GM12878 (cell line): Measurements from ENCODE around the gene MST1R. TPM values are rescaled to one million over a fixed set of nuclear protein-coding genes. Genes with fewer than 3 reads are reported as not detected.

Source experiments
- ATAC-seq: fragments of 200-7000 bp; cut with Tn5 transposase; 3 replicates; pipeline ENCODE4 v1.9.1; 2020; ENCODE audit warnings: mild to moderate bottlenecking, moderate library complexity
- BruUV-seq: library from RNA; stranded (reverse); fragments of 400-500 nt; replicated peaks from 2 replicates; lab custom pipeline; 2021; lab: Mats Ljungman, UMichigan
- CTCF ChIA-PET: fragments of 300-600 bp; sonication (Branson Sonifier 250); formaldehyde crosslinking; extraction: SDS; loops from one replicate; lab custom pipeline; 2021; ENCODE audit warnings: inconsistent platforms; lab: Yijun Ruan, JAX
- POLR2A ChIA-PET: fragments of 350-600 bp; formaldehyde crosslinking; extraction: SDS; loops from one replicate; lab custom pipeline; 2021; ENCODE audit warnings: inconsistent platforms; lab: Charles Lee
- RAD21 ChIA-PET: fragments of 300-600 bp; sonication (Branson Sonifier 250); formaldehyde crosslinking; loops from one replicate; lab custom pipeline; 2023; ENCODE audit warnings: antibody characterized with exemption; ENCODE audit not compliant: unreplicated experiment; lab: Charles Lee
- SMC1A ChIA-PET: fragments of 300-600 bp; sonication (Branson Sonifier 250); formaldehyde crosslinking; loops from one replicate; lab custom pipeline; 2023; ENCODE audit not compliant: unreplicated experiment, uncharacterized antibody; lab: Charles Lee
- DNase-seq: peaks from one replicate; pipeline ENCODE4 v3.0.0-alpha.2; 2011; ENCODE audit warnings: low read depth, low spot score
- FAIRE-seq: peaks from 3 replicates; lab custom pipeline; 2011; peaks lifted over from hg19 to GRCh38; lab: Jason Lieb, UNC
- H2AFZ ChIP-seq: 2 replicates; pipeline ENCODE4 v1.6.0; 2011; ENCODE audit warnings: low read depth, low read length, control low read depth; ENCODE audit not compliant: control insufficient read depth
- H3K27ac ChIP-seq: 2 replicates; pipeline ENCODE4 v1.5.1; 2011; ENCODE audit warnings: control low read depth; ENCODE audit not compliant: control insufficient read depth, insufficient read depth
- H3K27me3 ChIP-seq, 2 experiments: replicated peaks in 1 of 2; 2 replicates each; pipeline versions ENCODE4 v1.6.0 to v1.6.1; 2011; ENCODE audit warnings: low read length in 1 of 2; ENCODE audit not compliant: control insufficient read depth in 2 of 2, insufficient read depth in 2 of 2
- H3K36me3 ChIP-seq, 2 experiments: 2 replicates each; pipeline ENCODE4 v1.5.1; 2011; ENCODE audit warnings: low read length in 1 of 2; ENCODE audit not compliant: control insufficient read depth in 2 of 2, insufficient read depth in 2 of 2
- H3K4me1 ChIP-seq: 2 replicates; pipeline ENCODE4 v1.6.1; 2011; ENCODE audit warnings: mild to moderate bottlenecking, low read length, moderate library complexity, mixed read lengths; ENCODE audit not compliant: control insufficient read depth, insufficient read depth
- H3K4me2 ChIP-seq: 2 replicates; pipeline ENCODE4 v1.6.0; 2011; ENCODE audit warnings: control low read depth; ENCODE audit not compliant: control insufficient read depth, insufficient read depth
- H3K4me3 ChIP-seq: fragments of 200-600 bp; sonication (generic); 2 replicates; pipeline ENCODE4 v1.5.1; 2016
- H3K79me2 ChIP-seq: 2 replicates; pipeline ENCODE4 v1.6.0; 2011; ENCODE audit warnings: low read length; ENCODE audit not compliant: control insufficient read depth, insufficient read depth
- H3K9ac ChIP-seq: 2 replicates; pipeline ENCODE4 v1.8.0; 2011; ENCODE audit warnings: low read length, control low read depth, mixed read lengths; ENCODE audit not compliant: control insufficient read depth, insufficient read depth
- H3K9me3 ChIP-seq: replicated peaks from 3 replicates; pipeline ENCODE4 v1.5.1; 2011; ENCODE audit warnings: mild to moderate bottlenecking, low read length; ENCODE audit not compliant: control insufficient read depth, insufficient read depth
- H4K20me1 ChIP-seq: 2 replicates; pipeline ENCODE4 v1.6.0; 2011; ENCODE audit not compliant: control insufficient read depth, insufficient read depth
- BRCA1 ChIP-seq: IDR thresholded peaks from 2 replicates; pipeline ENCODE4 v1.6.1; 2011; ENCODE audit warnings: low read depth, low read length, improper control_type of control experiment
- ETV6 ChIP-seq, 2 experiments: fragments of 450-650 bp in 1 of 2; IDR thresholded peaks in 1 of 2; conservative IDR thresholded peaks in 1 of 2; 2 replicates each; pipeline ENCODE4 v1.6.1; 2014; ENCODE audit warnings: antibody characterized with exemption in 1 of 2, borderline replicate concordance in 1 of 2, low read depth in 1 of 2, mild to moderate bottlenecking in 1 of 2, moderate library complexity in 1 of 2
- MTA3 ChIP-seq: IDR thresholded peaks from 2 replicates; pipeline ENCODE4 v1.6.1; 2012; ENCODE audit warnings: low read length, inconsistent platforms, borderline replicate concordance
- NRF1 ChIP-seq: conservative IDR thresholded peaks from 2 replicates; pipeline ENCODE4 v1.6.1; 2011; ENCODE audit warnings: mild to moderate bottlenecking, low read depth, low read length, improper control_type of control experiment
- PAX5 ChIP-seq: IDR thresholded peaks from 2 replicates; pipeline ENCODE4 v1.6.1; 2011; ENCODE audit warnings: low read depth, low read length, borderline replicate concordance
- RCOR1 ChIP-seq: conservative IDR thresholded peaks from 2 replicates; pipeline ENCODE4 v1.6.1; 2012; ENCODE audit warnings: low read depth, low read length, improper control_type of control experiment
- SMC3 ChIP-seq: IDR thresholded peaks from 2 replicates; pipeline ENCODE4 v1.6.1; 2011; ENCODE audit warnings: low read length, improper control_type of control experiment, borderline replicate concordance
- ZNF207 ChIP-seq: fragments of 450-650 bp; IDR thresholded peaks from 2 replicates; pipeline ENCODE4 v1.6.1; 2014; ENCODE audit warnings: antibody characterized with exemption, mild to moderate bottlenecking, borderline replicate concordance
- WGBS: methylation state at CpG from one replicate; pipeline ENCODE4 v1.1.6; 2016; ENCODE audit warnings: low lambda C conversion rate; ENCODE audit not compliant: insufficient replicate concordance, insufficient coverage; ENCODE audit errors: missing lambda C conversion rate; 5-methylcytosine and 5-hydroxymethylcytosine counted together
- in situ Hi-C: fragments of 300-500 bp; cut with MboI; formaldehyde crosslinking; loops from 9 replicates; pipeline ENCODE4 v1.14.3; 2018; ENCODE audit warnings: mixed read lengths
- intact Hi-C: fragments of 100-400 bp; cut with micrococcal nuclease; formaldehyde crosslinking; loops from one replicate; pipeline ENCODE4 v1.14.2; 2022; ENCODE audit not compliant: unreplicated experiment
- polyA plus RNA-seq, 11 experiments: library from polyadenylated mRNA; depleted of rRNA in 4 of 11; unstranded in 6 of 11; stranded (reverse) in 5 of 11; fragments of >200 nt; fragmentation: Nextera tagmentation in 4 of 11; fragmentation: Illumina TruSeq in 1 of 11; extraction: Ambion mirVana in 4 of 11; extraction: Trizol in 1 of 11; gene quantifications; 1 replicate in 1 of 11; 2 replicates in 10 of 11; pipeline versions ENCODE4 v1.2.1 to v1.2.3, GENCODE V29; 2011 to 2016; ENCODE audit warnings: inconsistent platforms in 2 of 11, missing spikeins in 2 of 11, low read depth in 1 of 11
- total RNA-seq, 4 experiments: library from RNA; depleted of rRNA in 3 of 4; stranded (reverse); fragments of >200 nt in 3 of 4; fragmentation: Illumina TruSeq in 1 of 4; extraction: Trizol in 1 of 4; gene quantifications; 2 replicates each; pipeline versions ENCODE4 v1.2.1 to v1.2.3, GENCODE V29; 2013 to 2021
- TF ChIP-seq, protein P1 (sequence below): fragments of 450-650 bp; IDR thresholded peaks from 2 replicates; pipeline ENCODE4 v1.6.1; 2014; ENCODE audit warnings: mild to moderate bottlenecking

Gene MST1R
- total and polyA plus RNA-seq, 10 of the 15 experiments (the other 5 are each of a cell fraction or from before 2014, with no cell fraction given), result 0.40 to 5.6 (median 1.2) TPM

DNA sequence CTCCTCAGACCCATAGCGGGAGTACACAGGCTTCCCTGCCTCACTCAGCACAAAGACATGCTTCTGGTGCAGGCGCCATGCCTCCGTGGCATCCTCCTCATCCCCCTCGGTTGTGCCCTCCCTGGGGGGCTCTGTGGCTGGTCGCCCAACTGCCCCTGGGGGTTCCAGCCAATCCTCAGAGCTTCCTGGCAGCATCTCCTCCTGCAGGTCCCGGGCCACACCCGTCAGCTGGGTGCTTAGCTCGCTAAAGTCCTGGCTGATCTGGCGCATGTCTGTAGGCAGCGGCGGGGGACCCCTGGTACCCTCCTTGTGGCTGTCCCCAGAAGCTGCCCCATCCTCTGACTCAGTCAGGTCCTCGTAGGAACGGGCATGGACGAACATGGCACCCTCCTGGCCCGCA is 7.9 kb upstream of the MST1R start:
- Histone ChIP-seq H3K79me2 (no peaks in the 10 kb centered on the region), H3K9me3 (no peaks in the 10 kb centered on the region), H2AFZ (no peak overlapping the region), H3K9ac (no peak overlapping the region), H3K36me3 (peaks cover 0 to 2% of the 10 kb centered on the region in 2 experiments; a peak in 2 of 4 replicates), H3K4me2 (no peak overlapping the region), H3K4me1 (no peaks in the 10 kb centered on the region), H4K20me1 (no peaks in the 10 kb centered on the region), H3K4me3 (no peak overlapping the region), H3K27me3 (no peaks in the 10 kb centered on the region), H3K27ac (no peak overlapping the region)
- FAIRE-seq (no peak), ATAC-seq (no peak), DNase-seq (no peak)
- POLR2A ChIA-PET, result no interaction called here
- CTCF ChIA-PET, result interaction anchor here (1.7 kb wide), 1 partner anchor 10 kb away, joined by 6 read pairs; no protein-coding TSS in a partner anchor
- intact Hi-C loops, result no loop called here
- no TSS peak for BruUV-seq
- SMC1A ChIA-PET, result no interaction called here
- 70% methylated on average over 14 of the region's 15 CpGs for whole genome bisulfite sequencing
- TF ChIP-seq SMC3, result no peak
- TF ChIP-seq ETV6 (conservative IDR thresholded peaks at IDR 0.05 in 1 of 2, IDR thresholded peaks at IDR 0.05 in 1 of 2; ENCODE audit: borderline replicate concordance in 1 of 2, low read depth in 1 of 2), result no peak
- no peak for TF ChIP-seq MTA3
- TF ChIP-seq PAX5, result no peak
- no peak for TF ChIP-seq RCOR1
- TF ChIP-seq, protein P1, sequence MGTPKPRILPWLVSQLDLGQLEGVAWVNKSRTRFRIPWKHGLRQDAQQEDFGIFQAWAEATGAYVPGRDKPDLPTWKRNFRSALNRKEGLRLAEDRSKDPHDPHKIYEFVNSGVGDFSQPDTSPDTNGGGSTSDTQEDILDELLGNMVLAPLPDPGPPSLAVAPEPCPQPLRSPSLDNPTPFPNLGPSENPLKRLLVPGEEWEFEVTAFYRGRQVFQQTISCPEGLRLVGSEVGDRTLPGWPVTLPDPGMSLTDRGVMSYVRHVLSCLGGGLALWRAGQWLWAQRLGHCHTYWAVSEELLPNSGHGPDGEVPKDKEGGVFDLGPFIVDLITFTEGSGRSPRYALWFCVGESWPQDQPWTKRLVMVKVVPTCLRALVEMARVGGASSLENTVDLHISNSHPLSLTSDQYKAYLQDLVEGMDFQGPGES, result no peak
- no peak for TF ChIP-seq ZNF207
- no peak for TF ChIP-seq BRCA1
- no peak for TF ChIP-seq NRF1
- in situ Hi-C loops, result no loop called here
- RAD21 ChIA-PET, result no interaction called here
